Activated T-helper 1 cell treated with anti-CD3 and anti-CD28 coated beads, Interleukin-12 subunit alpha, Interleukin-12 subunit beta, Interleukin-2, Interleukin-4 antibody, amounts not matched to agents 30 ng/mL and 10 ng/mL and 1 ng/mL, durations not matched to agents 14 hours and 24 hours and 36 hours (primary cell): Measurements from ENCODE around the gene CD46. TPM values are rescaled to one million over a fixed set of nuclear protein-coding genes. Genes with fewer than 3 reads are reported as not detected.

ENCODE experiments used
- DNase-seq: peaks from one replicate; pipeline ENCODE4 v3.0.0; 2021; ENCODE audit warnings: low spot score
- H3K27ac Mint-ChIP-seq: one replicate; pipeline ENCODE4 v1.8.0; 2021; ENCODE audit warnings: mild to moderate bottlenecking, mixed read lengths
- H3K27me3 Mint-ChIP-seq: one replicate; pipeline ENCODE4 v1.8.0; 2022; ENCODE audit warnings: mild to moderate bottlenecking, moderate library complexity, mixed read lengths; ENCODE audit not compliant: insufficient read depth
- H3K36me3 Mint-ChIP-seq: one replicate; pipeline ENCODE4 v1.8.0; 2021; ENCODE audit warnings: low read depth, mixed read lengths
- H3K4me1 Mint-ChIP-seq: one replicate; pipeline ENCODE4 v1.8.0; 2021; ENCODE audit warnings: low read depth, mixed read lengths
- H3K4me3 Mint-ChIP-seq: one replicate; pipeline ENCODE4 v1.8.0; 2021; ENCODE audit warnings: mild to moderate bottlenecking, moderate library complexity, mixed read lengths
- H3K9me3 Mint-ChIP-seq: one replicate; pipeline ENCODE4 v1.8.0; 2021; ENCODE audit warnings: mixed read lengths
- intact Hi-C: fragments of 100-400 bp; cut with micrococcal nuclease; formaldehyde crosslinking; loops from one replicate; pipeline ENCODE4 v1.15.1; 2024
- total RNA-seq: library from RNA; stranded (reverse); gene quantifications from 2 replicates; pipeline ENCODE4 v1.2.3, GENCODE V29; 2022

CD46 gene
- total RNA-seq, 1 donor from 2014 or later = 101 TPM

GRCh38 chr1:207823880-207824566, 72.2 kb downstream of the CD46 start:
- Mint-ChIP-seq H3K4me1 (peaks cover 80% of the 10 kb centered on the region), H3K9me3 (no peaks in the 10 kb centered on the region), H3K27me3 (peaks cover 2% of the 10 kb centered on the region), H3K36me3 (peaks cover 21% of the 10 kb centered on the region), H3K27ac (peak overlapping the region; percentile 98), H3K4me3 (peak overlapping the region; percentile 87)
- DNase-seq = peak; percentile 72
- intact Hi-C loops = loop anchor here (1.0 to 2.0 kb wide), 2 partner anchors 8 to 27 kb away; no protein-coding TSS in a partner anchor

- Mint-ChIP-seq H3K36me3 (peaks cover 21% of the 10 kb centered on the region), H3K27ac (peak overlapping the region; percentile 98), H3K4me1 (peaks cover 88% of the 10 kb centered on the region), H3K27me3 (peaks cover 2% of the 10 kb centered on the region), H3K9me3 (no peaks in the 10 kb centered on the region), H3K4me3 (peak overlapping the region; percentile 87)
- intact Hi-C loops = loop anchor here (1.0 to 5.0 kb wide), 4 partner anchors 7 to 503 kb away; partner anchors contain the start of gene CD55
- DNase-seq = no peak
Measured at GRCh38 chr1:207824691-207825408, 73.0 kb downstream of the CD46 start.

- Mint-ChIP-seq H3K36me3 (peaks cover 23% of the 10 kb centered on the region), H3K9me3 (no peaks in the 10 kb centered on the region), H3K4me1 (peaks cover 88% of the 10 kb centered on the region), H3K27me3 (peaks cover 2% of the 10 kb centered on the region), H3K4me3 (peak overlapping the region; percentile 87), H3K27ac (peak overlapping the region; percentile 98)
- no peak for DNase-seq
- intact Hi-C loops = loop anchor here (2.0 to 5.0 kb wide), 3 partner anchors 29 to 503 kb away; partner anchors contain the start of gene CD55
Measured at GRCh38 chr1:207825409-207825695, 73.5 kb downstream of the CD46 start.

- Mint-ChIP-seq H3K4me1 (peaks cover 90% of the 10 kb centered on the region), H3K36me3 (peaks cover 26% of the 10 kb centered on the region)
Measured at GRCh38 chr1:207825719-207826556, 74.1 kb downstream of the CD46 start.

GRCh38 chr1:207826557-207827487, 75.0 kb downstream of the CD46 start:
- Mint-ChIP-seq H3K4me1 (peaks cover 98% of the 10 kb centered on the region), H3K36me3 (peaks cover 27% of the 10 kb centered on the region), H3K4me3 (peak overlapping the region; percentile 87), H3K27me3 (peaks cover 2% of the 10 kb centered on the region), H3K27ac (peak overlapping the region; percentile 98), H3K9me3 (no peaks in the 10 kb centered on the region)
- DNase-seq = no peak
- intact Hi-C loops = loop anchor here (1.0 to 5.0 kb wide), 5 partner anchors 21 to 505 kb away; partner anchors contain the start of gene CD55

More at GRCh38 chr1:207825719-207826556, 74.1 kb downstream of the CD46 start:
- peak; percentile 86 for DNase-seq
- intact Hi-C loops = loop anchor here (1.0 to 5.0 kb wide), 6 partner anchors 22 to 504 kb away; partner anchors contain the start of gene CD55
- Mint-ChIP-seq H3K9me3 (no peaks in the 10 kb centered on the region), H3K4me3 (peak overlapping the region; percentile 87), H3K27ac (peak overlapping the region; percentile 98), H3K27me3 (peaks cover 2% of the 10 kb centered on the region)

- no peak for DNase-seq
- intact Hi-C loops = loop anchor here (5.0 kb wide), 2 partner anchors 490 to 505 kb away; partner anchors contain the start of gene CD55
Measured at GRCh38 chr1:207827488-207827830, 75.6 kb downstream of the CD46 start.

GRCh38 chr1:207828046-207828445, 76.2 kb downstream of the CD46 start:
- H3K36me3 Mint-ChIP-seq = peaks cover 24% of the 10 kb centered on the region
- no peaks in the 10 kb centered on the region for H3K9me3 Mint-ChIP-seq
- H3K27ac Mint-ChIP-seq = peak overlapping the region; percentile 67
- peaks cover 2% of the 10 kb centered on the region for H3K27me3 Mint-ChIP-seq
- H3K4me1 Mint-ChIP-seq = peaks cover 98% of the 10 kb centered on the region
- DNase-seq = no peak
- H3K4me3 Mint-ChIP-seq = no peak overlapping the region
- intact Hi-C loops = loop anchor here (1.0 to 5.0 kb wide), 6 partner anchors 36 to 506 kb away; partner anchors contain the start of gene CD55

More at GRCh38 chr1:207827488-207827830, 75.6 kb downstream of the CD46 start:
- H3K4me1 Mint-ChIP-seq = peaks cover 98% of the 10 kb centered on the region
- H3K4me3 Mint-ChIP-seq = peak overlapping the region; percentile 87
- no peaks in the 10 kb centered on the region for H3K9me3 Mint-ChIP-seq
- H3K27ac Mint-ChIP-seq = peak overlapping the region; percentile 98
- peaks cover 28% of the 10 kb centered on the region for H3K36me3 Mint-ChIP-seq
- peaks cover 2% of the 10 kb centered on the region for H3K27me3 Mint-ChIP-seq

- no peaks in the 10 kb centered on the region for H3K9me3 Mint-ChIP-seq
- H3K27me3 Mint-ChIP-seq = peaks cover 2% of the 10 kb centered on the region
- no peak overlapping the region for H3K4me3 Mint-ChIP-seq
- H3K36me3 Mint-ChIP-seq = peaks cover 24% of the 10 kb centered on the region
- peak overlapping the region; percentile 67 for H3K27ac Mint-ChIP-seq
- DNase-seq = peak; percentile 36
- intact Hi-C loops = loop anchor here (1.0 to 5.0 kb wide), 6 partner anchors 36 to 506 kb away; partner anchors contain the start of gene CD55
- peaks cover 98% of the 10 kb centered on the region for H3K4me1 Mint-ChIP-seq
Measured at GRCh38 chr1:207828485-207829158, 76.8 kb downstream of the CD46 start.

- H3K9me3 Mint-ChIP-seq = no peaks in the 10 kb centered on the region
- peaks cover 98% of the 10 kb centered on the region for H3K4me1 Mint-ChIP-seq
- H3K27ac Mint-ChIP-seq = no peak overlapping the region
- peaks cover 20% of the 10 kb centered on the region for H3K36me3 Mint-ChIP-seq
- intact Hi-C loops = loop anchor here (5.0 kb wide), 2 partner anchors 492 to 507 kb away; partner anchors contain the start of gene CD55
- no peak for DNase-seq
- H3K27me3 Mint-ChIP-seq = no peaks in the 10 kb centered on the region
- no peak overlapping the region for H3K4me3 Mint-ChIP-seq
Measured at GRCh38 chr1:207829576-207829975, 77.7 kb downstream of the CD46 start.

- intact Hi-C loops = no loop called here
- no peaks in the 10 kb centered on the region for H3K9me3 Mint-ChIP-seq
- no peak overlapping the region for H3K4me3 Mint-ChIP-seq
- no peak for DNase-seq
- peaks cover 98% of the 10 kb centered on the region for H3K4me1 Mint-ChIP-seq
- no peaks in the 10 kb centered on the region for H3K27me3 Mint-ChIP-seq
- peaks cover 20% of the 10 kb centered on the region for H3K36me3 Mint-ChIP-seq
- peak overlapping the region; percentile 96 for H3K27ac Mint-ChIP-seq
Measured at GRCh38 chr1:207830788-207831187, 78.9 kb downstream of the CD46 start.
